Tibial nerve (tissue), 4 donors: Measurements from ENCODE around the gene PLAC8L1. TPM values are rescaled to one million over a fixed set of nuclear protein-coding genes. Genes with fewer than 3 reads are reported as not detected.
A peak's percentile ranks its signal among the peaks of the same experiment; 100 is the strongest.

Source experiments
- DNase-seq, 2 donors: peaks; one replicate each; pipeline ENCODE4 v3.0.0-alpha.2; 2019; ENCODE audit warnings: low spot score in 2 of 2
- H3K27ac ChIP-seq, 4 donors: fragments of 200-600 bp; sonication (generic) in 3 of 4; one replicate each; pipeline ENCODE4 v1.5.1; 2017 to 2019; ENCODE audit warnings: mild to moderate bottlenecking in 1 of 4
- H3K27me3 ChIP-seq, 2 donors: fragments of 200-600 bp; sonication (generic) in 1 of 2; one replicate each; pipeline versions ENCODE4 v1.5.1 to v1.6.0; 2017 to 2019
- H3K36me3 ChIP-seq, 3 donors: fragments of 200-600 bp; sonication (generic); one replicate each; pipeline ENCODE4 v1.5.1; 2018 to 2019
- H3K4me1 ChIP-seq, 4 donors: fragments of 200-600 bp; sonication (generic) in 3 of 4; one replicate each; pipeline ENCODE4 v1.5.1; 2017 to 2019
- H3K4me3 ChIP-seq, 4 donors: fragments of 200-600 bp; sonication (generic) in 3 of 4; one replicate each; pipeline ENCODE4 v1.5.1; 2017 to 2019; ENCODE audit warnings: mild to moderate bottlenecking in 1 of 4, moderate library complexity in 1 of 4
- H3K9me3 ChIP-seq, 4 donors: fragments of 200-600 bp; sonication (generic) in 3 of 4; one replicate each; pipeline ENCODE4 v1.5.1; 2017 to 2019
- EP300 ChIP-seq, 2 donors: sonication (generic); formaldehyde crosslinking; IDR thresholded peaks; one replicate each; pipeline ENCODE4 v1.6.1; 2017; ENCODE audit warnings: antibody characterized with exemption in 2 of 2, mild to moderate bottlenecking in 1 of 2
- POLR2A ChIP-seq, 2 donors: fragments of 450-650 bp; IDR thresholded peaks; one replicate each; pipeline ENCODE4 v1.6.1; 2017; ENCODE audit warnings: antibody characterized with exemption in 2 of 2, mild to moderate bottlenecking in 2 of 2, moderate library complexity in 2 of 2
- WGBS, 2 donors: methylation state at CpG; one replicate each; pipeline ENCODE4 v1.1.5; 2018; 5-methylcytosine and 5-hydroxymethylcytosine counted together
- total RNA-seq, 4 donors: library from RNA; depleted of rRNA; stranded (reverse); fragments of >200 nt; gene quantifications; one replicate each; pipeline ENCODE4 v1.1.0, GENCODE V29; 2016
- TF ChIP-seq, protein P1 (sequence below), 5 experiments: fragments of 200-600 bp in 3 of 5; fragments of 450-650 bp in 2 of 5; sonication (generic) in 3 of 5; IDR thresholded peaks; one replicate each; pipeline ENCODE4 v1.5.1; 2016 to 2019; ENCODE audit warnings: antibody characterized with exemption in 5 of 5, mild to moderate bottlenecking in 3 of 5, moderate library complexity in 2 of 5

Gene PLAC8L1
- total RNA-seq, 4 donors from 2014 or later = not detected

DNA sequence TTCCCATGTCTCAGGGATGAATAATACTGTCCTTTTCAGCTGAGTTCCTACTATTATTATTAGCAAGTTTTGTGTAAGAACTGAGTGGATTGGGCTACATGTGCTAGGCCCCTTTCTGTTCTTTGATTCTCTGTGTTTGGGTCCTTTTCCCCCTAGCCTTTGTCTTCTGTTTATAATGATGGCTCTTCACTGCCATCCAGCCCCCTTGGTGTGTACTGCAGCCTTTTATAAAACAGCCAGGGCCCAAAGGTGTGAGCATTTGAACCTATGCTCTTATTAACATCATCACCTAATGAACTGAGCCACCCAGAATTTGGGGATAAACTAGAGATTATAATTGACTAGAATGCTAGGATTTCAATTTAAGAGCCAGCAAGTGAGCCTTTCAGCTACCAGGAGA lies 52.6 kb downstream of the PLAC8L1 start:
- TF ChIP-seq, protein P1, sequence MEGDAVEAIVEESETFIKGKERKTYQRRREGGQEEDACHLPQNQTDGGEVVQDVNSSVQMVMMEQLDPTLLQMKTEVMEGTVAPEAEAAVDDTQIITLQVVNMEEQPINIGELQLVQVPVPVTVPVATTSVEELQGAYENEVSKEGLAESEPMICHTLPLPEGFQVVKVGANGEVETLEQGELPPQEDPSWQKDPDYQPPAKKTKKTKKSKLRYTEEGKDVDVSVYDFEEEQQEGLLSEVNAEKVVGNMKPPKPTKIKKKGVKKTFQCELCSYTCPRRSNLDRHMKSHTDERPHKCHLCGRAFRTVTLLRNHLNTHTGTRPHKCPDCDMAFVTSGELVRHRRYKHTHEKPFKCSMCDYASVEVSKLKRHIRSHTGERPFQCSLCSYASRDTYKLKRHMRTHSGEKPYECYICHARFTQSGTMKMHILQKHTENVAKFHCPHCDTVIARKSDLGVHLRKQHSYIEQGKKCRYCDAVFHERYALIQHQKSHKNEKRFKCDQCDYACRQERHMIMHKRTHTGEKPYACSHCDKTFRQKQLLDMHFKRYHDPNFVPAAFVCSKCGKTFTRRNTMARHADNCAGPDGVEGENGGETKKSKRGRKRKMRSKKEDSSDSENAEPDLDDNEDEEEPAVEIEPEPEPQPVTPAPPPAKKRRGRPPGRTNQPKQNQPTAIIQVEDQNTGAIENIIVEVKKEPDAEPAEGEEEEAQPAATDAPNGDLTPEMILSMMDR (IDR thresholded peaks at IDR 0.05) = no peak
- no peak for TF ChIP-seq EP300 (IDR thresholded peaks at IDR 0.05)
- no peak for TF ChIP-seq POLR2A (IDR thresholded peaks at IDR 0.05)
- H3K27ac ChIP-seq = no peak overlapping the region
- H3K27me3 ChIP-seq = no peaks in the 10 kb centered on the region
- DNase-seq = no peak
- no peaks in the 10 kb centered on the region for H3K4me1 ChIP-seq
- no peaks in the 10 kb centered on the region for H3K9me3 ChIP-seq
- no peak overlapping the region for H3K4me3 ChIP-seq
- H3K36me3 ChIP-seq = no peaks in the 10 kb centered on the region

- Histone ChIP-seq H3K9me3 (no peaks in the 10 kb centered on the region), H3K27me3 (no peaks in the 10 kb centered on the region), H3K4me1 (no peaks in the 10 kb centered on the region), H3K27ac (no peak overlapping the region), H3K4me3 (no peak overlapping the region), H3K36me3 (no peaks in the 10 kb centered on the region)
- TF ChIP-seq, protein P1 (IDR thresholded peaks at IDR 0.05) = no peak
- no peak for TF ChIP-seq EP300 (IDR thresholded peaks at IDR 0.05)
- no peak for TF ChIP-seq POLR2A (IDR thresholded peaks at IDR 0.05)
- WGBS, 2 donors = 50 to 60% methylated on average over 3 of the region's 3 CpGs
- no peak for DNase-seq
These were observed 53.7 kb downstream of the PLAC8L1 start for GRCh38 chr5:146051678-146052077.

DNA sequence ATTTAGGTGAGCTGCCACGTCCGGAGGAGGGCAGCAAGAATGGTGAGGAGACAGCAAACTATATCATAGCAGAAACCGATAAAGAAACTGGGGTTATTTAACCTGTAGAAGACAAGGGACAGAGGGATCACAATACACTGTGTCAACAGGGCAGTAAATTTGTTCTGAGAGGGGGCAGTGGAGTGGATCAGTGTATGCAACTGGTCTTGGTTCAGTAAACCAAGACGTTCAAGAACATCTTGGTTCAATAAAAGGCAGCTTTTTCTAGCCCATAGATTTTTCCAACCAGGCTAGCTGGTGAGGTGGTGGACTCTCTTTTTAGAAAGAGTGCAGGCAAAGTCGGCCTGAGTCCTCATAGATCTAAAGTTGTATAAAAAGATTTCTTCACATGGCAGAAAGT lies 55.3 kb downstream of the PLAC8L1 start:
- TF ChIP-seq, protein P1 (IDR thresholded peaks at IDR 0.05) = no peak
- TF ChIP-seq POLR2A (IDR thresholded peaks at IDR 0.05) = no peak
- no peak for TF ChIP-seq EP300 (IDR thresholded peaks at IDR 0.05)
- Histone ChIP-seq H3K27me3 (no peaks in the 10 kb centered on the region), H3K27ac (no peak overlapping the region), H3K9me3 (no peaks in the 10 kb centered on the region), H3K36me3 (no peaks in the 10 kb centered on the region), H3K4me3 (no peak overlapping the region), H3K4me1 (no peaks in the 10 kb centered on the region)
- WGBS, 2 donors = 68 to 69% methylated on average over 5 of the region's 5 CpGs
- no peak for DNase-seq

GRCh38 chr5:146049704-146050026 lies 55.7 kb downstream of the PLAC8L1 start:
- H3K4me3 ChIP-seq = no peak overlapping the region
- 43 to 53% methylated on average over 3 of the region's 3 CpGs for WGBS, 2 donors
- no peaks in the 10 kb centered on the region for H3K36me3 ChIP-seq
- H3K4me1 ChIP-seq = no peaks in the 10 kb centered on the region
- no peaks in the 10 kb centered on the region for H3K27me3 ChIP-seq
- no peak for TF ChIP-seq EP300 (IDR thresholded peaks at IDR 0.05)
- TF ChIP-seq POLR2A (IDR thresholded peaks at IDR 0.05) = no peak
- TF ChIP-seq, protein P1 (IDR thresholded peaks at IDR 0.05) = no peak
- H3K27ac ChIP-seq = no peak overlapping the region
- no peak for DNase-seq
- no peaks in the 10 kb centered on the region for H3K9me3 ChIP-seq

- no peaks in the 10 kb centered on the region for H3K27me3 ChIP-seq
- H3K36me3 ChIP-seq = no peaks in the 10 kb centered on the region
- H3K4me3 ChIP-seq = no peak overlapping the region
- H3K9me3 ChIP-seq = no peaks in the 10 kb centered on the region
- H3K27ac ChIP-seq = no peak overlapping the region
- WGBS, 2 donors = 74 to 77% methylated on average over 15 of the region's 15 CpGs
- TF ChIP-seq, protein P1 (IDR thresholded peaks at IDR 0.05) = peak; percentile 31 to 67 (median 51)
- no peak for TF ChIP-seq POLR2A (IDR thresholded peaks at IDR 0.05)
- peak; percentile 22 to 77 for DNase-seq
- H3K4me1 ChIP-seq = no peaks in the 10 kb centered on the region
These were observed 56.2 kb downstream of the PLAC8L1 start for GRCh38 chr5:146048994-146049703.
